ENCODE measurements around the gene HTN3.
"Not testable (repeated sequence)": the region's sequence is repeated elsewhere in the genome, so short reads cannot be mapped to it uniquely, and the experiment has no call there.

DNA sequence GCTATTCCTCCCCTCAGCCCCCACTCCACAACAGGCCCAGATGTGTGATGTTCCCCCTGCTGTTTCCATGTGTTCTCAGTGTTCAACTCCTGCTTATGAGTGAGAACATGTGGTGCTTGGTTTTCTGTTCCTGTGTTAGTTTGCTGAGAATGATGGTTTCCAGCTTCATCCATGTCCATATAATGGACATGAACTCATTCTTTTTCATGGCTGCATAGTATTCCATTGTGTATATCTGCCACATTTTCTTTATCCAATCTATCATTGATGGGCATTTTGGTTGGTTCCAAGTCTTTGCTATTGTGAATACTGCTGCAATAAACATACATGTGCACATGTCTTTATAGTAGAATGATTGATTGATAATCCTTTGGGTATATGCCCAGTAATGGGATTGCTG, 11.7 kb downstream of the HTN3 start:
- not testable (repeated sequence) for TF ChIP-seq EP300 (IDR thresholded peaks at IDR 0.05)
- TF ChIP-seq, protein P1, sequence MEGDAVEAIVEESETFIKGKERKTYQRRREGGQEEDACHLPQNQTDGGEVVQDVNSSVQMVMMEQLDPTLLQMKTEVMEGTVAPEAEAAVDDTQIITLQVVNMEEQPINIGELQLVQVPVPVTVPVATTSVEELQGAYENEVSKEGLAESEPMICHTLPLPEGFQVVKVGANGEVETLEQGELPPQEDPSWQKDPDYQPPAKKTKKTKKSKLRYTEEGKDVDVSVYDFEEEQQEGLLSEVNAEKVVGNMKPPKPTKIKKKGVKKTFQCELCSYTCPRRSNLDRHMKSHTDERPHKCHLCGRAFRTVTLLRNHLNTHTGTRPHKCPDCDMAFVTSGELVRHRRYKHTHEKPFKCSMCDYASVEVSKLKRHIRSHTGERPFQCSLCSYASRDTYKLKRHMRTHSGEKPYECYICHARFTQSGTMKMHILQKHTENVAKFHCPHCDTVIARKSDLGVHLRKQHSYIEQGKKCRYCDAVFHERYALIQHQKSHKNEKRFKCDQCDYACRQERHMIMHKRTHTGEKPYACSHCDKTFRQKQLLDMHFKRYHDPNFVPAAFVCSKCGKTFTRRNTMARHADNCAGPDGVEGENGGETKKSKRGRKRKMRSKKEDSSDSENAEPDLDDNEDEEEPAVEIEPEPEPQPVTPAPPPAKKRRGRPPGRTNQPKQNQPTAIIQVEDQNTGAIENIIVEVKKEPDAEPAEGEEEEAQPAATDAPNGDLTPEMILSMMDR (IDR thresholded peaks at IDR 0.05), result not testable (repeated sequence)
